ENCODE measurements around the gene GOLIM4. TPM values are rescaled to one million over a fixed set of nuclear protein-coding genes. Genes with fewer than 3 reads are reported as not detected.

GOLIM4 gene
- total RNA-seq, 1 donor from 2014 or later: 26.0 TPM

GRCh38 chr3:168001244-168001643 is 94.5 kb downstream of the GOLIM4 start:
- DNase-seq (ENCODE audit: low spot score): no peak

DNA sequence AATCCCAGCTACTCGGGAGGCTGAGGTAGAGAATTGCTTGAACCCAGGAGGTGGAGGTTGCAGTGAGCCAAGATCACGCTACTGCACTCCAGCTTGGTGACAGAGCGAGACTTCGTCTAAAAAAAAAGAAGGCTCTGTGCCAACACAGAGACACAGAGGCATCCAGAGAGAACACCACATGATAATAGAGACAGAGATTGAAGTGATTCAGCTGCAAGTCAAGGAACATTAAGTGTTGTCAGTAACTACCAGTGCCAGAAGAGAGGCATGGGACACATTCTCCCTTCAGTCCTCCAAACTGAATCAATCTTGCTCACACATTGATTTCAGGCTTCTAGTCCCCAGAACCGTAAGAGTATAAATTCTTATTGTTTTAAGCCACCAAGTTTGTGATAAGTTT is 97.5 kb downstream of the GOLIM4 start:
- no peak for DNase-seq (ENCODE audit: low spot score)

DNA sequence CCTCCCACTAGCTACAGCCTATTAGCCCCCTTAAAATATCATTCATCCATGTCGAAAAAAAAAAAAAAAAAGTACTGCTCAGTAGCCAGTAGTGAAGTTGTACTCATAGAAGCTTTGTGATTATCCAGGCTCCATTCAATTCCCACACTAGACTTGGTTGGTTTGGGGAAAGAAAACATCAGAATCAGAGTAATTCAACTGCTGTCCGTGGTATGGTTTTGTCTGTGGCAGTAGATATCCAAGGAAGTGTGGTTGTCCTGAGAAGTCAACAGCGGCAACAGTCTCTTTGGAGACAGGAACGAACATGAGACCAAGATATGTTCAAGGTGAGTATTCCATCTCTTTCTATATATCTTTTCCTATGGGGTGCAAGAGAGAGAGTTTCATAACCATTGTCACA is 99.2 kb downstream of the GOLIM4 start:
- DNase-seq (ENCODE audit: low spot score): no peak

- DNase-seq (ENCODE audit: low spot score): no peak
Observed at GRCh38 chr3:167992381-167992780, 103.3 kb downstream of the GOLIM4 start.

DNA sequence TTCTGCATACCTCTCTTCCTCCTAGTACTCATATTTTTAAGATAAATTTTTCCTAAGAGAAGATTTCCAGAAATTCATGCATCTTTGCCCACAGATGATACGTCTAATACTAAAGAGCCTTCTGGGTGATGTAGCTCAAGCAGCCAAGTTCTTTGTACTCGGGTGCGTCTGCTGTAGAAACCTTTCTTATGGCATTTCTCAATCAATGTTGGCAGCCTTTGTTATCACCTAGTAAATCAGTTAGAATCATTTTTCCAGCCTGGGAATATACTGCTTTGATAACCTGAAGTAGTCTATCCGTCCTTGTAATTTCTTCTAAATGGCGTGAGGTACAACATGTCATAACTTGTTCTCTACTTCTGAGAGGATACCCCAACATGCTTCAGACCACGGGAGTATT is 104.5 kb downstream of the GOLIM4 start:
- DNase-seq (ENCODE audit: low spot score): no peak

- no peak for DNase-seq (ENCODE audit: low spot score)
Observed at GRCh38 chr3:167989999-167990398, 105.7 kb downstream of the GOLIM4 start.

- no peak for DNase-seq (ENCODE audit: low spot score)
Observed at GRCh38 chr3:167989066-167989465, 106.7 kb downstream of the GOLIM4 start.

DNA sequence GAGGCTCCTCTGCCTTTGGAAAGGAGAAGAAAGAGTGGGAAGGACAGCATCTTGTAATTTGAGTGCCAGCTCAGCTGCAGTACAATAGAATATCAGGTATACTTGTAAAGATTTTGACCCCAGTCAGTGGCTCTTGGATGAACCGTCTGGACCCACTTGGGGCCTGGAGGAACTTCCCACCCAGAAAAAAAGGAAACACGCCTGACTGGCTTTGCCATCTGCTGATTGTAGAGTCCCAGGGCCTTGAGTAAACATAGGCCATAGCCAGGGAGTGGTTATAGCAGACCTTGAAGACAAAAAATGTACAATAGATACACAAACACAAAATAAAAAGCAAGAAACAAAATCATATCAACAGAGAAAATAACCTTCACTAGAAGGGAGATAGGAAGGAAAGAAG is 112.1 kb downstream of the GOLIM4 start:
- DNase-seq (ENCODE audit: low spot score): no peak

- DNase-seq (ENCODE audit: low spot score): no peak
Observed at GRCh38 chr3:167978486-167978885, 117.2 kb downstream of the GOLIM4 start.

GRCh38 chr3:167978071-167978470 is 117.7 kb downstream of the GOLIM4 start:
- DNase-seq (ENCODE audit: low spot score): no peak

GRCh38 chr3:167976516-167977361 is 119.0 kb downstream of the GOLIM4 start:
- no peak for DNase-seq (ENCODE audit: low spot score)

DNA sequence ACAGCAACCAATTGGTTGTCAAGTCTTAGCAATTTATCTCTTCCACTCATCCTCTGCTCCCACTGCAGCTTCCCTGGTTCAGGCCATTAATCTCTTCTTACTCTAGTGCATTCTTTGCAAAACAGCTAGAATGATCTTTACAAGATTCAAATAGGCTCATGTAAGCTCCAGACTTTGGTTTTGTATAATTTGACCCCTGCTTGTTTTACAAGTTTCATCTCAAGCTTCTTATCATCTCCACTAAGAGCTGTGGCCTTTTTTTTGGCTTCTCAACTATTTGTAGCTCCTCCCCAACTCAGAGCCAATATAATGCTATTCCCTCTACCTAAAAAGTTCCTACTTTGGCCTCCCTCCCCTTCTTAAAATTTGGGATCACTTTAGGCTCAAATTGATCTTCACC is 121.8 kb downstream of the GOLIM4 start:
- DNase-seq (ENCODE audit: low spot score): no peak

- no peak for DNase-seq (ENCODE audit: low spot score)
Observed at GRCh38 chr3:167973046-167973445, 122.7 kb downstream of the GOLIM4 start.

DNA sequence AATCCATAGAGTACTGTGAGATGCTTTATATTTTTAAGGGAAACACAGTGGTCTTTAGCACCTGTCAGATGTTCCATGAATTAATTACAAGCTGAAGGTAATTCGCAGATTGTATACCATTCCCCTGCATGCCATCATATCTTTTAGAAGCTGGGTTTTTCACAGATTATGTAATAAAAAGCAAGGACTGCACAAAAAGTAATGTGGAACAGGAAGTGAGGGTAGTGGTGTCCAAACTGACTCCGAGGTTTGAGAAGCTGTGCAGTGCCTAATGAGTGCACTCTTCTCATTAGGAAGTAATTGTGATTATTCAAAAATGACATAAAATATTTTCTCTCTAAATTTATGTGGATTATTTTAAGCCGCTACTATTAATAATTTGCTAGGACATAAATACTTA is 123.2 kb downstream of the GOLIM4 start:
- DNase-seq (ENCODE audit: low spot score): no peak

- no peak for DNase-seq (ENCODE audit: low spot score)
Observed at GRCh38 chr3:167969548-167969947, 126.2 kb downstream of the GOLIM4 start.

DNA sequence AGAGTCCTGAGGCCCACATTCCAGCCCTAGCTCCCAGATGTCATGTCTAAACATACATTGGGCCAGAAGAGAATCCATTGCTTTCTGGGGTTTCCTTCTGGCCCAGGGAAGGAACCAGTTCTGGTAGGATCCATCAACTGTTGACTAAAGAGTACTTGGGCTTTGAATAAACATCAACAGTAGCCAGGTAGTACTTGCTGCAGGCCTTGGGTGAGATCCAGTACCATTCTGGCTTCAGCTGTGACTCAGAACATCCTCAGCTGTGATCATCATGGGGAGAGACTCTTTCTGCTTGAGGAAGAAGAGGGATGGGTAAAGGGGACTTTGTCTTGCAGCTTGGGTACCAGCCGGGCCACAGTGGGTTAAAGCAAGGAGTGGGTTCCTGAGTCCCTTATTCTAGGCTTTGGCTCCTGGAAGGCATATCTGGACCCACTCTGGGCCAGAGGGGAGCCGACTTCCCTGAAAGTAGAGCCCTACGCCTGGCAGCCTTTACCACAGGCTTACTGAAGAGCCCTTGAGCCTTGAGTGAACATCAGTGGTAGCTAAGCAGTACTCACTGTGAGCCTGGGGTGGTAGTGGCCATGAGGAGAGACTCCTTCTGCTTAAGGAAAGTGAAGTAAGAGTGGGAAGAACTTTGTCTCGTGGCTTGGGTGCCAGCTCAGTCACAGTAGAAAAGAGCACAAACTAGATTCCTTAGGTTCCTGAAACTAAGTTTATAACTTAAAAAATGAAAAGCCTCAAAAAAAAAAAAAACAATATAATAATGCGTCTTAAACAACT is 128.3 kb downstream of the GOLIM4 start:
- DNase-seq (ENCODE audit: low spot score): no peak

Data from mesenteric fat pad (tissue), 1 donor.